HG03432 (cell line): Measurements from ENCODE around the gene RGS7.

ENCODE experiments used
- ATAC-seq: cut with Tn5 transposase; IDR thresholded peaks from one replicate; pipeline ENCODE4 v1.9.1; 2021; ENCODE audit warnings: mild to moderate bottlenecking, moderate library complexity; ENCODE audit not compliant: unreplicated experiment

The RGS7 gene

DNA sequence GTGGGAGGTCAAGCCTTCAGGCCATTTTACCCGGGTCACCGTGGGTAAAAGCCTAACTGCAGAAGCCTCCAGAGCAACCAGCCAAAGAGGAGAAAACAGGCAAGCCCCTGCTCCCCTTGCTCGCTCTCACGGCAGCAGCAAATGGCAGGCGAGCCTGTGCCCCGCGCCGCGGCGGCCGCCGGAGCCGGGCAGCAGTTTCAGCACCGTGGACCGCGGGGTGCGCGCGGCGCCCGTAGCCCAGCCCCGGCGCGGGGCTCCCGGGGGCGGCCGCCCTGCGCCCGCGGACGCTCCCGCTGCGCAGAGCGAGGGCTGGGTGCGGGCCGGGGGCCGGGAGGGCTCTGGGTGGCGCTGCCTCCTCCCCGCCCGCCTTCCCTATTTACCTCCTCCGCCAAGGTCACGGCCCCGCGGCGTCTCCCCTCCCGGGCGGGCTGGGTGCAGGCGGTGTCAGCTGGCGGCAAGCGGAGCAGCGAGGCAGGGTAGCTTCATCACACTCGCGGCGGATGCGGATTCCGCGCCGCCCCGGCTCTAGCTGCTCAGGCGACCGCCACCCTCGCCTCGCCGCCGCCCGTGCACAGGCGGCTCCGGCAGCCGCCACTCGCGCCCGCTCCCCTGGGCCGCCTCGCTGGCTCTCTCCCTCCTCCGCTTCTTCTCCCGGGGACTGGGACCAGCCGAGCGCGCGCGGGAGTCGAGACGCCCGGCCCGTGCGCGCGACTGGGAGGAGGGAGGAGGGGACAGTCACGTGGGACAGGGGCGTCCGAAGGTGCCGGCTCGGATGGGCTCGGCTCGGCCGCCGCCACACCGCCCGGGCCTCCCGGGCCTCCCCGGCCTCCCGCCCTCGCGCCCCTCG lies at the start of gene RGS7:
Gene RGS7, minus strand, starts transcription at position 687 of the 847 bp plus-strand sequence.
- ATAC-seq, result peak; percentile 73

- ATAC-seq, result no peak
Measured at GRCh38 chr1:241406421-241406820, 49.4 kb upstream of the RGS7 start.

DNA sequence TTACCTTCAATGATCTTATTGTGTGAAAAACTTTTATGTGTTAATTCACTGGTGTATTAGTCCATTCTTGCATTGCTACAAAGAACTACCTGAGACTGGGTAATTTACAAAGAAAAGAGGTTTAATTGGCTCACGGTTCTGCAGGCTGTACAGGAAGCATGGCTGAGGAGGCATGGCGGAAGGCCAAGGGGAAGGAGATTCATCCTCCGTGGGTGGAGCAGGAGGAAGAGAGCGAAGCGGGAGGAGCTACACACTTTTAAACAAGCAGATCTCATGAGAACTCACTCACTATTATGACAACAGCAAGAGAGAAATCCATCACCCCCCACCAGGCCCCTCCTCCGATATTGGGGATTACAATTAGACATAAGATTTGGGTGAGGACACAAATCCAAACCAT lies 44.2 kb upstream of the RGS7 start:
- ATAC-seq, result no peak

DNA sequence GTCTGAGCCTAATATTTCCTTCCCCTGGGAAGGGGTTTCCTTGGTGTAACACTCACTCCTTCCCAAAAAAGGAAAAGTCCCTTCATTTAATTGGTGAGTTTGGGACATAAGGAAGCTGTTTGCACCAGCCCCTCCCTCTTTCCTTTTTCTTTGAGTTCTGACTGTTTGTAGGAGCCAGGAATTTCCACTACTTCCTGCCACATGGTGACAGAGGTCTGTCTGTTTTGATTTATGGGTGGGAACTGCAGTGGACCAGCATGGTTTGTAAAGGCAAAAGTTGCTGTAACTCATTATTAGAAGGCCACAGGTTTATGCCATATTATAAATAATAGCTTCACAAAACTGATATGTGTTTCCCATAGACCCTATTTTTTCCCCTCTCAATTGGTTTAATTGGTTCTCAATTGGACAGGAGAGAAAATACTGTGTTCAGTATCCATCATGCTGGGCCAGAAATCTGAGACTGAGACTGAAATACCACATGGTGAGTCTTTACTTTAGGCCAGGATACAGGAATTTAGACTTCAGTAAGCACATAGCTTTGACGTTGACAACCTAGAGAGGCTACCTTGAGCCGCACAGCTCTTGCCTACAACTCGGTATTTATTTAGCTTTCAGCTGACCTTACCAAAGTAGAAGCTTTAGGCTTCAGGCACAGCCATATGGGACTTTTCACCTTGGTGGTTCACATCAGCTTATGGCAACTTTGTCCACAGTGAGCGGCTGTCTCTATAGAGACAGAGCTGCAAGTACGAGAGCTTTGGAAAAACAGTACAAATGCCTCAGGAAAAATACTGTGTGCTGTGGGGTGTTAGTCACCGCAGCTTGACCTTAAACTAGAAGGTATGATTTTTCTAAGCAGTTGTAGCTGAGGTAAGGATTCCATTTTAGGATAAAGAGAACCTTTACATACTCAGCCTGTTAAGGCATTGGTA lies 40.0 kb upstream of the RGS7 start:
- ATAC-seq, result no peak

- ATAC-seq, result no peak
Measured at GRCh38 chr1:241391926-241392710, 35.1 kb upstream of the RGS7 start.

DNA sequence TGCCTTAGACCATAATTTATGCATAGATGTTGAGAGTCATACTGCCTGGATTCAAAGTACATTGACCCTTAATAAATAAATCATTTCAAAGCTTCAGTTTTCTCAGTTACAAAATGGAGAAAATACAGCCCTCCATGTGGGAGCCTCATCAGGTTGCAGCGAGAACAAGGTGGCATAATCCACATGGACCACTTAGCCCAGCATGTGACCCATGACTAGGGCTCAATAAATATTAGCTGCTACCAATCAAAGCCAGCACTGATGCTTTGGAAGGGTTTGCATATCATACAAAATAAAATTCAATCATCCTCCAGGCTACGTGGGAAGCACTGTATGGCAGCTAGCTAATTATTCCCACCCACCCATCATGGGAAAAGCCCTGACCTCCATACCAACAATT lies 33.5 kb upstream of the RGS7 start:
- ATAC-seq, result no peak

- ATAC-seq, result no peak
Measured at GRCh38 chr1:241389400-241389799, 32.4 kb upstream of the RGS7 start.

DNA sequence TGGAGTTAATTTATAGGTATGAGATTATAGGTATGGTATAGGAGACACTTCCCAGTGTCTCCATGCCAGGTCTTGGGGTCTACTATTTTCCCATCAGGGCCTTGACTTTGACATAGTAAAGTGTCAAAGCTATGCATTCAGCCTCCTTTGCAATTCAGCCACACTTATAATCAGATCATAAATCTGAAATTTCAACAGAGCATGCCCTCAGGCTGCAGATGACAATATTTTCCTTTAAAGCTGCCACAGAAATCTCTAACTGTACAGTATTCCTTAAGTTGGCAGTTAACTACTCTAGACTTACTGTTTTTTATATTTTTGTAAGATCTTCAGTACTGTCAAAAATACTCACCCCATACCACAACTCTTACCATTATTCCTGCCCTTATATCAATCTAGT lies 30.2 kb upstream of the RGS7 start:
- ATAC-seq, result no peak

DNA sequence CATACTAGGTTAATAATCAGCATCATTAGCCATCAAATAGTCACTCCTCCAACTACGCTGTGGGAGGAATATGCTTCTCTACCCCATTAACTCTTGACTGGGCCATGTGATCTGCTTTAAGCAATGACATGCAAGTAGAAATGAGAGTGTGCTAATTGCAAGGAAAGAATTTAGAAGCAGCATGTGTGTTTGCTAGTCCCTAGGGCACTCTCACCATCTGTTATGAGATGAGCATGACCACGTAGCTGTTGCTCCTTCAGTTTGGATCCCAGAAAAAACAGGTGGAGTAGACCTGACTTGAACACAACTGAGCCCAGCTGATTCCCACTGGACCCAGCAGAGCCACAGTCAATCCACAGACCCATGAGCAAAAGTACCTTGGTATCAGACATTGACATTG lies 19.7 kb upstream of the RGS7 start:
- no peak for ATAC-seq

GRCh38 chr1:241375886-241376285 lies 18.9 kb upstream of the RGS7 start:
- ATAC-seq, result no peak

DNA sequence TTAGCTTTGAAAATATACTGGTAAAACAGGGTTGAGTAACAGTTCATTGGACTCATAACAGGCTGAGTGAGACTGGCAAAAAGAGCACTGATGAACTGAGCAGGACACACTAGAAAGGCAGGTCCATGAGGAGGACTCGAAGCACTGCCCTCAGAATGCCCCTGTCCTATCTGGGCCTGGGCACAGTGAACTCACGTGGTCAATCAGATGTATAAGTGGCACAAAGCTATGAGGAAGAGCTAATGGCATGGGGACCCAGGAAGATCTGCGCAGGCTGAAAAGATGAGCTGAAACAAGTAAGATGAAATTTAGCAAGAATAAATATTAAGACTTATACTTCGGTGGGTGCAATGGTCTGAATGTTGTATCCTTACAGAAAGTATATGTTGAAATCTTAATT lies 9.2 kb upstream of the RGS7 start:
- no peak for ATAC-seq

GRCh38 chr1:241362350-241362749 lies 5.3 kb upstream of the RGS7 start:
- no peak for ATAC-seq

DNA sequence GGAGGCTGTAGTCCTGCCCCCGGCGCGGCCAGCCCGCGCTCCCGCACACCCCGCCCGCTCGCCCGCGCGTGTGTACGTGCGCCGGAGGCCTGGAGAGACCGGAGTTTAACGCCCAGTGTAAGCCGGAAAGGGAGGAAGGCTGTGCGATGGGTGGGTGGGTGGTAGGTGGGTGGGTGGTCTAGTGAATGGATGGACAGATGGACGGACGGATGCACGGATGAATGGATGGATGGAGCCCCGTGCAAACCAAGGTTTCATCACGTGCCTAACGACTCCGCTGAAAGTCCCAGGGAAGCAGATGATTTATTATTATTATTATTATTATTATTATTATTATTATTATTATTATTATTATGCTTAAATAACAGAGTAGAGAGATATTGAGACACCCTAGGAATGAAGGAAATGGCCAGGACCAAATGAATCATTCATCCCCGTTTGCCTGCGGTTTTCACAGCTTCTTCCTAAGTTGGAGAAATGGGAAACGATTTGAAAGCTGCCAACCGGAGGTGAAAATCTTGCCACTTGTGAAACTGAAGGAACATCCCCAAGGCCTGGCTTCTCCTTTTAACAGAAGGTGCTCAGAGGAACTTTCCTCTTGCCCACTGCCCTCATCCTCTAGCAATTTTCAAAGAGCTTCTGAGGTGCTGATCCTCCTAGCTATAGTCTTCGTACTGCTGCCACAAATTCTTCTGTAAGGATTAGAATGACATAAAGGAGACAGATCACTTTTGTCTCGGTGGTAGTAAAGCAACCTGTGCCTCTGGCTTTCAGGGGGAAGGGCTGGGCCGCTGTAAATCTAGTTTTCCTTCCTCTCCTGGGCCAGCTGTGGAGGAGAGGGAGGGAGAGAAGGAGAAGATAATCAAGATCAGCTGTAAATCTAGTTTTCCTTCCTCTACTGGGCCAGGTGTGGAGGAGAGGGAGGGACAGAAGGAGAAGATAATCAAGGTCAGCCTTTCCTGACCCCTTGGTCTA lies 648 bp upstream of the RGS7 start:
- ATAC-seq, result no peak

DNA sequence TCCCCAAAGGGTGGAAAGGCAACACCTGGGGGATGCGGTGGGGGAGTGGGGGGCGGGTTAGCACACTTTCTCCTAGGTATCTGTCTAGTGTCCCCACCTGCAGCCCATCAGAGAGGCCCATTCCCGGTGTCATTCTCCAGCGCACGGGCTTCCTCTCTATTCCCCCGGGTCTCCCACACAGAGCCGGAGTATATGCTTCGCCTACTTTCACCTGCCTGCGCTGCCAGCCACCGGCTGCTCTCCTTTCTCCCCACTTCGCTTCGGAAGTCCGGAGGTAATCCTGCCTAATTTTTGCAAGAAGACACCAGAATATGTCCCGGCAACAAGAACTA lies 852 bp downstream of the RGS7 start:
- no peak for ATAC-seq

GRCh38 chr1:241355311-241356010 lies 1.5 kb downstream of the RGS7 start:
- ATAC-seq, result no peak

GRCh38 chr1:241352401-241352800 lies 4.6 kb downstream of the RGS7 start:
- no peak for ATAC-seq

DNA sequence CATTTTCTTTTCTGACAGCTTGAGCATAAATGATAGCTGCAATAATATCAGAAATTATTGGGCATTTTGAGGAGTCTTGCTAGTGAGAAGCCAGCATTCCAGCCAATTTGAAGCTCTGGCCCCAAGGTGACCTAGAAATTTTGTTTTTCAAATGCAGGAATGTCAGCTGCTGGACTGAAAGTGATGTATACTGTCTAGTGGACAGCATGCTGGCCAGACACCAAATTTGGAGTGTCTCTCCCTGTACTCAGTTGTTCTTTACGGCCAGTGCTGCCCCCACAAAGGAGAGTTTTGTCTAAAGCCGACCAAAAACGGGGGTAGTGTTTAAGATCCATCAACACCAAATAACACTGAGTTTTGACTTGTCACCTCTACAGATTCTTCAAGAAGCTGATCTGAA lies 5.2 kb downstream of the RGS7 start:
- no peak for ATAC-seq

DNA sequence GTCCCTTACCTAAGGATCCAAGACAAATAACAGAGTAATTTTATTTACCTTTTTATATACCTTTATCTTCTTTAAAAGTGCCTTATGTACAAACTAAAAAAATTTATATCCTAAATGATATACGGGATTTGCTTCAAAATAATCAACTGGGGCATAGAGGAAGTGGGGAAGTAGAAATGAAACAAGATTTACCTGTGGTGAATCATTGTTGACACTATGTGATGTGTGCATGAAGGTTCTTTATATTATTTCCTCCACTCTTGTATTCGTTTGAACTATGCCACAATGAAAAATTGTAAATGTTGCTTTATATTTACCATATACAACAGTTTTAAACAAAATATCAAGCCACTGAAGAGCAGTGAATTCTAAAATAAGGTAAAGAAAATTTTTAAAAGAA lies 13.0 kb downstream of the RGS7 start:
- ATAC-seq, result no peak

GRCh38 chr1:241336335-241336734 lies 20.7 kb downstream of the RGS7 start:
- no peak for ATAC-seq

DNA sequence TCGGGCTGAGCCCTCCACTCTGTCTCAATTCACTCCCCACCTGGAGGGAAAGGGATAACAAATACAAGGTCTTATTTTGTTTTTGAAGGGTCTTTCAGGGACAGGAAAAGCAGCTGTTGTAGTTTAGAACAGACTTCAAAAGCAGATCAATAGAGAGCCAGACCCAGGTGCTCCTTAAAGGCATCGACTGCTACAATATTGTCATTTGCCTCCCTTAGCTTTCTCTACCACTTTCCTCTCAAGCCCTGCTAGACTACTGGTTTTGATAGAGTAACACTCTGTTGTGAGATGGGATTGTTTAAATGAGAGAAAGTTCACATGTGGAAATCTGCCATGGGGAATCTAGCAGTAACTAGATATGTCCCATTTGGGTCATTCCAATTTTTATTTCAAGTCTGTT lies 24.0 kb downstream of the RGS7 start:
- no peak for ATAC-seq
